Stimulated activated CD4-positive, alpha-beta T cell treated with anti-CD3 and anti-CD28 coated beads, Interleukin-2, amount 100 ng/mL, for 4 hours (primary cell): ENCODE results near the gene DECR2.
"Not testable (repeated sequence)": the region's sequence is repeated elsewhere in the genome, so short reads cannot be mapped to it uniquely, and the experiment has no call there.

Experiments
- DNase-seq: peaks from one replicate; pipeline ENCODE4 v3.0.0-alpha.2; 2020; ENCODE audit warnings: low read depth

Gene DECR2, protein sequence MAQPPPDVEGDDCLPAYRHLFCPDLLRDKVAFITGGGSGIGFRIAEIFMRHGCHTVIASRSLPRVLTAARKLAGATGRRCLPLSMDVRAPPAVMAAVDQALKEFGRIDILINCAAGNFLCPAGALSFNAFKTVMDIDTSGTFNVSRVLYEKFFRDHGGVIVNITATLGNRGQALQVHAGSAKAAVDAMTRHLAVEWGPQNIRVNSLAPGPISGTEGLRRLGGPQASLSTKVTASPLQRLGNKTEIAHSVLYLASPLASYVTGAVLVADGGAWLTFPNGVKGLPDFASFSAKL

DNA sequence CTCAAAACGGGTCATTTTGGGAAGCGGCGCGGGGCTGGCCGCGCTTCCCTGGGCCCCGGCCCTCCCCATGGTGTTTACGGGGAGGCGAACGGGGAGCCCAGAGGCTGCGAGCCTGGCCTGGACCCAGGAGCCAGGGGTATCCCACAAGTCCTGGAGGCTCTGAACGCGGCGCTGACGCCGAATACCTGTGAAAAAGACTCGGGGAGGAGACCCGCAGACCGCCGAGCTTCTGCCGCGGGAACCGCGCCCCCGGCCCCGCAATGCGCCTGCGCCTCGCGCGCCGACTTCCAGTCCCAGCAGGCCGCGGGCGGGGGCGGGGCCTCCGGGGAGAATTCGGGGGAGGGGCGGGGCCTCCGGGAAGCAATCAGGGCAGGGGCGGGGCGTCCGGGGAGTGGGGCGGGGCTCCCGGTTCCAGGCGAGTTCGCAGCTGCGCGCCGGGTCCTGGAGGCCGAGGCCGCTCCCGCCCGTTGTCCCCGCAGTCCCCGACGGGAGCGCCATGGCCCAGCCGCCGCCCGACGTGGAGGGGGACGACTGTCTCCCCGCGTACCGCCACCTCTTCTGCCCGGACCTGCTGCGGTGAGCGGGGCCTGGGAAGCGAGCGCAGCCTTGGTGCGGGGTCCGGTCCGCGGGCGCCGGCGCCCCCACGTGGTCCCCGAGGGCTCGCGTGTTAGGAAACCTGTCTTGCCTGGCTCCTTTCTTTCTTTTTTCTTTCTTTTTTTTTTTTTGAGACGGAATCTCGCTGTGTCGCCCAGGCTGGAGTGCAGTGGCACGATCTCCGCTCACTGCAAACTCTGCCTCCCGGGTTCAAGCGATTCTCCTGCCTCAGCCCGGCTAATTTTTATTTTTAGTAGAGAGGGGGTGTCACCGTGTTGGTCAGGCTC lies at the start of gene DECR2:
Gene DECR2 (plus strand): TSS at position 418 of the 881 bp plus-strand sequence. CDS start 79 bp downstream, at position 497.
- DNase-seq = peak; percentile 98

DNA sequence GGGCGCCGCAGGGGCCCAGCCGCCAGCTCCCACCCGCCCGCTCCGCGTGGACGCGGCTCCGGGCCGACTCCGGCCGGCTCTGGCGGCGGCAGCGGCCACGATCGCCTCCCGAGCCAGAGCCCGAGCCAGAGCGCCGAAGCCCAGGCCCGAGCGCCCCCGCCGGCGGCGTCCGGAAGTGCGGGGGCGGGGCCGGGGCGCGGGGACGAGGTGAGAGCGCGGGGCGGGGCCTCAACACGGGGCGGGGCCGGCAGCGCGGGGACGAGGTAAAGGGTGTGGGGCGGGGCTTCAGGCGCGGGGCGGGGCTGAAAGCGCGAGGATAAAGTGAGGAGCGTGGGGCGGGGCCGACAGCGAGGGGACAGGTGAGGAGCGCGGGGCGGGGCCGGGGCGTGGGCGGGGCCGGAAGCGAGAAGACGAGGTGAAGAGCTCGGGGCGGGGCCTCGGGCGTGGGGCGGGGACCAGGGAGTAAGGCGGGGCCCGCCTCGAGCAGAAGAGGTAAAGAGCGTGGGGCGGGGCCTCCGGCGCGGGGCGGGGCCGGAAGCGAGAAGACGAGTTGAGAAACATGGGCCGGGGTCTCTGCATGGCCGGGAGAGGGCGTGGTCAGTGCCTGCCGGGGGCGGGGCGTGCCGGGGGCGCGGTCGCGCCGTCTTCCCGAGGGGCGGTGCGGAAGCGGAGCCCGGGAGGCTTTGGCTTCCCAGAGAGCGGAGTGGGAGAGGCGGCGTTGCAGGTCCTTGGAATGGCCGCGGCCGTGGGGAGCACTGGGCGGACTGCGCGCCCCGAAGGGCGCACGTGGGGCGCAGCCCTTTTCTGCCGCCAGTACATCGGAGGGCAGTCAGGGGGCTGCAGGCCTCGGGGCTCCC lies 48.9 kb upstream of the DECR2 start, which contains the start of gene AXIN1:
Gene AXIN1 (minus strand): TSS at position 177 of the 857 bp plus-strand sequence. CDS start 5,698 bp downstream, outside the sequence.
- DNase-seq = peak; percentile 100

DNA sequence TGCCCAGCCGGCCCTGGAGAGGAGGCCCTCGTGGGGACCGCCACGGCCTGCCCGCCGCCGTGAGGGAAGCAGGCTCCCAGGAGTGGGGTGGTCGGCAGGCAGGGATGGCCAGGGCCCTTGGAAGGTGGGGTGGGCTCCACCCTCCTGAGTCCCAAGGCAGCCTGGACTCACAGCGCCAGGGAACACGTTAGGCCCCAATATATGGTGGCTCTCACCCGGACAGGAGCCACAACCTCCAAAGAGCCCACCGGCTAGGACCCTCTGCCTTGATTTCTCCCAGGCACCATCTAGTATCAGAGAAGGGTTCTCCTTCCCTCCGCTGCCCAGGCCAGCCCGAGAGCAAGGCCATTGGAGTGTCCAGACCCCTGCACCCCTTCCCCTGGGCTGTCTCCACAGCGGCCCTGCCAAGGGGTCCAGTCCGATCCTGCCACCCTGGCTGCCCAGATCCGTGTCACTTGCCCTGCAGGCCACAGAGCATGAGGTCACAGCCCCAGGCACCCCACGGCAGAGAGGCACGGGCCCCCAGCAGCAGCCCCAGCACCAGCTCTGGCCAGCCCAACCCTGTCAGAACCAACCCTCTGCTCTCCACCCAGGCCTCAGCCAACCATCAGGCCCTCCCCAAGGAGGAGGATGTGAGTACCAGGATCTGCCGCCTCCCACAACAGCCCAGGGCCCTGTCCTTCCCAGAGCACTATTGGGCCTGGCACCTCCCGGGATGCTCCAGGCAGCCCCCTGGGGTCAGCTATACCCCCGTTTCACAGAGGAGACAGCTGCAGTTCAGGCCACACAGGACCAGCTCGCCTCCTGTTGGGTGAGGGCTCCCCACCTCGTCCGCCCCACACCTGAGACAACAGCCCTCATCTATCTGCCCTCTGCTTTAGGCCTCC lies 48.0 kb upstream of the DECR2 start:
- DNase-seq = no peak

DNA sequence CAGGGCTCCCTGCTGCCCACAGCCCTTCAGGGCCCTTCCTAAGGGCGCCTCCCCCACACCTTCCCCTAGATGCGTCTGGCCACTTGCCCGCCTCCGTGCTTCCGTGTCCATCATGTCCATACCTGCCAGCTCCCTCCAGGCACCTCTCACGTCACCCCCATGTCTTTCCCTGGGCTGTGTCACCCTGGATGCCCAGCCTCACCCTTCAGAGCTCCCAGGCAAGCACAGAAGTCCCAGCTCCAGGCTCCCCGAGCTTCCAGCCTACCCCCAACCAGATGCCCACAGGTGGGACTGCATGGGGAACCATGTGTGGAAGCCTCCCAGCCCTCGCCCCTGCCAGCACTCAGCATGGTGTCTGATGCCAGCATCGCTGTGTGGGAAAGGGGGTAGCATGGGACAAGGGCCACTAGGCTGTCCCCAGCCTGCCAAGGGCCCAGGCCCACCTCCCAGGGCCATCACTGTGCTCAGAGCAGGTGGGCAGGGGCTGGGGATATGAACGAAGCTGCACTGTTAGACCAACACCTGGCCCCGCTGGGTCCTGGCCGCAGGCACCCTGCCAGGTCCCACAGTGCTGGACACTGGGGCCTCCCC lies 47.3 kb upstream of the DECR2 start:
- DNase-seq = no peak

DNA sequence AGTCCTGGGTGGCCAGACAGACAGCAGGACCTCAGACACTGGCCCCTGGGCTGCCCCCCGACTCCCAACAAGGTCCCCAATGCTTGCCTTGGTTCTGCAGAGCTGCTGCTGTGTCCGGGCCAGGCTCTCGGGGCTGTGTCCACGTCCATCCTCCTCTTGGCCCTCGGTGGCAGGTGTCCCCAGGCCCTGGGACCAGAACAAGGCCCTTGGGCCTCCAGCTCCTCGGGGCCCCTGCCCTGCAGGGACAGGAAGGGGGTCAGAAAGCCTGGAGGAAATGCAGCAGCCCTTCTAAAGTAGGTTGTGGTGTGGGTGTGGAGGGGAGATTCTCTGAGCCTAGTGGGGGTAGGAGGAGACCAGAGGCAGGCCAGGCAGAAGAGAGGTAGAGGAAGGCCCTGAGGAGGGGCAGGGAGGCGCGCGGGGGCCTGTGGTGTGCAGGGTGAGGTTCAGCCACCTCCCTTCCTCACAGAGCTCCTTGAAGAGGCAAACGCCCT lies 46.7 kb upstream of the DECR2 start:
- DNase-seq = no peak

DNA sequence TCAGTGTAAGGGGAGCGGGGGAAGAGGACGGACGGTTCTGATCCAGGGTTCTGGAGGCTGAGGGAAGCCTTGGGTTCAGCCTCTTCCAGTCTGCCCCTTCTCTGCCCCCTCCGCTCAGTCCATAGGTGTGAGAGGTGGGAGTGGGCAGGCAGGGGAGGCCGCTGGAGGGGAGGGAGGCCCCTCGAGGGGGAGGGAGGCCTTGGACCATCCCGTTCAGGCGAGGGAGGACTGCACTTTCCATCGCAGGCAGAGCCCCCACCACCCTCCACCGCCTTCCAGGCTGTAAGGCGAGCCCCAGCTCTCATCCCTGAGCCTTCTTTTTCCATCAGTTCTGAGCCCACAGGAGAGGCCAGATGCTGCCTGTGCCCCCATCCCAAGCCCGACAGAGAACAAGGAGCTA lies 44.9 kb upstream of the DECR2 start:
- DNase-seq = no peak

DNA sequence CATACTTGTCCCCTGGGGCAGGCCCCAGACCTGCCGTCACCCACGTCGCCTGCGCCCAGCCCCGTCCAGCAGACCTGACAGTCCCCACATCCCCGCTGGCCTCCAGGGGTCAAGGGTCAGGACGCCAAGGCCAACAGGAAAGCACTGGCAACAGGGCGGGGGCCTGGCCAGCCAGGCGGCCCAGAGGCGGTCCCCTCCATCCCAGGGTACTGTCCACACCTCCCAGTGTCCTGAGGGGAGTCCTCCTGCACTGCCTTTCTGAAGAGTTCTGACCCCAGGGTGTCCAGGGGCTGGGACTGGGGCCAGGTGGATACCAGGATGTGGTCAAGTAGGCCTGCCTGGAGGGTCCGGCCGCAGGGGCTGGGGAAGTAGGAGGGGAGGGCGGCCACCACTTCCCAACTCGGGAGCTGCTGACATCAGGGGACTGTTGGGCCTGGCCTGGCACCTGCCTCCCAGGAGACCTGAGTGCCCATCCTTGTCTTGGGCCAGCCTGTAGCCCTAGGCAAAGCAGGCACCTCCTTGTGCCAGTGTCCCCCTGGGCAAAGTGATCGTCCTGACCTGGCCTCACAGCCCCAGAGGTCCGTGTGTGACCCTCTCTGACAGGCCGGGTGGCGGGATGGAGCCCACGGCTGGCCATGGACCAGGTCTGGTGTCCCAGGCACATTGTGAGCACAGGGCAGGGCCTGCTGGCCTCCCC lies 42.5 kb upstream of the DECR2 start:
- no peak for DNase-seq

DNA sequence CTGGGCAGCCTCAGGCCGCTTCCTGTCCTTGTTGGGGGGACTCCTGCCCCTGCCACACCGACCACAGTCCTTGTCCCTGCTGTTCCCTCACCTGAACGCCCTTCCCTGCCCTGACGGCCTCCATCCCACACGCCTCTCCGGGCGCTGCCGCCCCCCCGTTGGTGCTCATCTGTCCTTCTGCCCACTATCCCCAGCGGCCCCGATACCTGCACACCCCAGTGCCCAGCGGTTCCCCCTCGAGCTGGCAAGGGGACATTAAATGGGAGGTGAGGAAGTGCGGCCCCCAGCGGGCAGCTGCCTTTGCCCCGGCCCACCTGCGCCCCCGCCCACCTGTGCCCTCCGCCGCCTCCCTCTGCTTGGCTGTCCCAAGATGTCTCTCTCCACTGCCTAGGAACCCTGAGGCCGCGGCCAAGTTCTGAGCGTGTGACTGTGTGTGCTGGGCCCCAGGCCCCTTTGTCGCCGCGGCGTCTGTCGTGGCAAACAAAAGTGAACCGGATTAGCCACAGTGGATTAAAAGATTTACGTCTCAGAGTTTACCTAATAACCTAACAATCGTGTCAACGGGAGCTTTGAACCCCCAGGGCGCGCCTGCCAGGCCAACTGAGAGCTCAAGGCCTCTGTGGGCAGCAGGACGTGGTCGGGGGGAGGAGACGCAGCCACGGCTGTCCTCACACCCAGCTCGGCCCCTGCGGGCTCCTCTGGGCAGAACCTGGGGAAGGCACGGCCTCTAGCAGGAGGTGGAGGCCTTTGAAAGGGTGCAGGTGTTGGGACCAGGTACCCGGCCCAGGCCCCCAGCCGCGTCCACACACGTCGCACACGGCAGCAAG lies 41.6 kb upstream of the DECR2 start:
- DNase-seq = no peak

DNA sequence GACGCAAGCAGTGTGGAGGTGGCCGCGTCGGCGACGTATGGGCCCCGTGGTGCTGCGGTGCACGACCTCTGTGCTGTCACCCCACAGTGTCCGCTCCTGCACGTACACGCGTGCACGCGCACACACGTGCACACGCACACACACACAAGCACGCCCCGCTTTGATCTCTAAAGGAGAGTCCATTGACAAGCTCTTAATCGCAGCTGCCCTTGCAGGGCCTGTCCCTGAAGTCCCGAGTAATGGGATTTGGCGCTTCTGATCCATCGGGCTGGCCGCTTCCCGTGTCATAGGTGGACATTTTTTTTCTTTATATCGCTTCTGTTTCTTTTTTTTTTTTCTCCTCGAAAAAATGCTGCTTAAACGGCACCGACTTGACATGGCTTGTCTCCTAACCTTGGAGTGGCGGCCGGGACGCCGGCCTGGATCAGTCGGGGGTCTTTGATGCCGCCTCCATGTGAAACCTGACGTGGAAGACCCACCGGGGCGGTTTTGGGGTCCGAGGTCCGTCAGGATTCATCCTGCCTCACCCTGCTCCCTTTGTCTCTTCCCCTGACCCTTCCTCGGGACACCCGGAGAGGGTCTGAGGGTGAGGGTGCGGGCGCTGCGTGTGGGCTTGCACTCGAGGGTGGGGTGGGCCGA lies 40.9 kb upstream of the DECR2 start:
- no peak for DNase-seq

DNA sequence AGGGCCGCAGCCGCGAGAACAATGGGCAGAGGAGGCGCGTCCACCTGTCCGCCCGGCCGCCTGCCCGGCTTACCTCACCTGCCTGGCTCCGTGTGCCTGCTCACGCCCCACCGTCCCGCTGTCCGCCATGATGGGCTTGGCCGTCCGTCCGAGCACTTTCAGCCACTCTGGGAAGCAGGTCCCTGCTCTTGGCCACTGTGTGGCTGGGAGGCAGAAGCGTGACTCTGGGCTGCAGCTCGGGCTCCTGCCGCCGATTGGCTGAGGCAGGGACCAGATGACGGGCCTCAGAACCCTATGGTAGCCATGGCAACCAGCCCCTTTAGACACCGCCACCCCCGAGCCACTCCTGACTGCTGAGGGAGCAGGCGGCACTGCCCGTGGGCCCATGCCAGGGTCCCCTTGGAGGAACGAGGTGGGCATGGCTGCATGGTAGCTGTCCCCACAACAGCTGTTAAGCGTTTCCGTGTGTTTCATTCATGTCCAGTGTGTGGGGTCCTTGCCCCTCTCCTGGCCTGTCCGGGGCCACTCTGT lies 40.3 kb upstream of the DECR2 start:
- DNase-seq = no peak

DNA sequence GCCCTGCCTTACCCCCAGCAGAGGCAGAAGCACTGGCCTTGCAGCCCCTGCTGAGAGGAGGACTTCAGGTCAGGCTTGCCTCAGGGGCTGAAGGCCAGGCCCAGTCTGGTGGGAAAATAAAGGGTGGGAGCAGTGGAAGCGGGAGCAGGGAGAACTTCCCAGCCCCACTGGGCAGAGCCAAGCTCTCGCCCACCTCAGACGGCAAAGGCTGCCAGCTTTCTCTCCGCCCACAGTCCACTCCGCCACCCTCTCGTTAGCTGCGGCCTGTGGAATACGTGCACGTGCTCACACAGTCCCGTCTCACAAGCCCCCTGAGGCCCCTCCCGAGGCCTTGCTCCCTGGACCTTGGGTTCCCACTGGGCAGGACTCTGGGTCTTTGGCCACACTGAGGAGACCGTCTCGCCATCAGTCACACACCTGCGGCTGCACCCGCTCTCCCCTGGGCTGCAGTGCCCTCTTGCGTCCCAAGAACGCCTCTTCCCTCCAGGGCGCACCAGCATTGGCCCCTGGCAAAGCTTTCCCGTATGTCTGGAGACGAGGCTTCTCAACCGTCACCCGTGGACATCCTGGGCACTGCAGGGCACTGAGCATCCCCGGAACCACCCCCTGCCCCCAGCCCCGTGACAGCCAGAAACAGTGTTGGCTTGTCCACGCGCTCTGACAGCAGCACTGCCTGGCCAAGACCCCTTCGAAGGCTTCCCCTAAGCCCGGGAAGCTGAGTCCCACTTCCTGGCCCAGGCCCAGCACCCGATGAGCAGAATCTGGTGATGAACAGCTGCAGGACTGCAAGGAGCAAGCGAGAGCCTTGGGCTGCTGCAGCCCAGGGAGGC lies 39.6 kb upstream of the DECR2 start:
- DNase-seq = peak; percentile 59

DNA sequence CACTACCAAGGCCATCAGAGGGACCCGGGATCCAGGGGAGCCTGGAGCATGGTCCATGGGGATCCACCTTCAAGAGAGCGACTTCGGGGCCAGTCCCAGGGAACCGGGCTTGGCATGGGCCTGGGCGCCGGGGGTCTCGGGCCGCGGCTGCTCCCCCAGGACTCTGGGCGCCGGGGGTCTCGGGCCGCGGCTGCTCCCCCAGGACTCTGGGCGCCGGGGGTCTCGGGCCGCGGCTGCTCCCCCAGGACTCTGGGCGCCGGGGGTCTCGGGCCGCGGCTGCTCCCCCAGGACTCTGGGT lies 39.0 kb upstream of the DECR2 start:
- DNase-seq = not testable (repeated sequence)

DNA sequence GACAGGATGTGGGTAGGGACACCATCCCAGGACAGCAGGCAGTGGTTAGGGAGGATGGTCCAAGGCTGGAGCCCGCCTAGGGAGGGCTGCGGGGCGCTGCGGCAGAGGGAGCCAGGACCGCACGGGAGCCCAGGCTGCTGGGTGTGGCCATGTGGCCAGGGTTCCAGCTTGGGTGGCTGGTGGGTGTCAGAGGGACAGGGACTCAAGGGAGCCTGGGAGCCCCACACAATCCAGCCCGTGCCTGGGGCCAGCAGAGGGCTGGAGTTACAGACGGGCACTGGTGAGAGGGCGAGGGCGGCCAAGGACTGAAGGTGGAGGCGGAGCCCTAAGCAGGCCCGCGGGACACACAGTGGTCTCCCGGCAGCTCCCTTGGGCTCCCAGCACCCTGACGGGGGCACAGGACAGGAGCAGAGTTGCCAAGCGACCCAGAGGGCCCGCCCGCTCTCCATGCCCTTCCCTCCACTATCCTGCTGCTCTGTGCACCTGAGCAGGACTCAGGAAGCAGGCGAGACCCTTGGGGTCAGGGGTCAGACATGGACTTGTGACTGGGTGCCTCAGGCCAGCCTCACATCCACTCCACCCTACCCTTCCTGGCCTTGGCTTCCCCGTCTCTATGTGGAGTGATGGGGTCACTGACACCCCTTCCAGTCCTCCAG lies 38.4 kb upstream of the DECR2 start:
- DNase-seq = no peak

DNA sequence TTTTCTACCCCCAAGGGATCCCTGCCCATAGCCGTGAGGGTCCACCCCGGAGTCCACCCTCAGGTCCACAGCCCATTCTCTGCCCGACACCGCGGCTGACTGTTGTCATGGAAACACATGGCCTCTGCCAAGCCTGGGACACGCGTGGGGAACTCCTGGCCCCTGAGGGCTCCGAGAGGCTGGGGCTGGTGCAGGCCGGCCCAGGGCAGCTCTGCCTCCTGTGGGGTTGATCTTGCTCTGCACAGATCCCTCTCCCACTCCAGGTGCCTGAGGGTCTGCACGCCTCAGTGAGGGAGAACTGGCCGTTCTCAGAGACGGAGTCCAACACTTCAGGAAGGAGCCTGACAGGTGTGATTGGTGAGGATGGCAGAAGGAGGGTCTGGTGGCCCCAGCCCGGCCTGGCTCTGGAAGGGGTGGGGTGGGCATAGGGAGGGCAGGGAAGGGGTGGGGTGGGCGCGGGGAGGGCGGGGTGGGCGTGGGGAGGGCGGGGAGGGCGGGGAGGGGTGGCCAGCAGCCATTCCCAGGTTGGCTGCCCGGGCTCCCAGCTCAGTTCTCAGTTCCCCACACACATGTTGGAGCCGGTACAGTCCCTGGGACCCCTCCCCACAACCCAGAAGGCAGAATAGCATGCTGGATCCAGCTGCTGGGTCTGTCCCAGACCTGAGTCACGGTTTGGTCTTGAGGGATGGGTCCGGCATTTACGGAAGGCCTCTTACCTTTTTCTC lies 37.8 kb upstream of the DECR2 start:
- DNase-seq = no peak

DNA sequence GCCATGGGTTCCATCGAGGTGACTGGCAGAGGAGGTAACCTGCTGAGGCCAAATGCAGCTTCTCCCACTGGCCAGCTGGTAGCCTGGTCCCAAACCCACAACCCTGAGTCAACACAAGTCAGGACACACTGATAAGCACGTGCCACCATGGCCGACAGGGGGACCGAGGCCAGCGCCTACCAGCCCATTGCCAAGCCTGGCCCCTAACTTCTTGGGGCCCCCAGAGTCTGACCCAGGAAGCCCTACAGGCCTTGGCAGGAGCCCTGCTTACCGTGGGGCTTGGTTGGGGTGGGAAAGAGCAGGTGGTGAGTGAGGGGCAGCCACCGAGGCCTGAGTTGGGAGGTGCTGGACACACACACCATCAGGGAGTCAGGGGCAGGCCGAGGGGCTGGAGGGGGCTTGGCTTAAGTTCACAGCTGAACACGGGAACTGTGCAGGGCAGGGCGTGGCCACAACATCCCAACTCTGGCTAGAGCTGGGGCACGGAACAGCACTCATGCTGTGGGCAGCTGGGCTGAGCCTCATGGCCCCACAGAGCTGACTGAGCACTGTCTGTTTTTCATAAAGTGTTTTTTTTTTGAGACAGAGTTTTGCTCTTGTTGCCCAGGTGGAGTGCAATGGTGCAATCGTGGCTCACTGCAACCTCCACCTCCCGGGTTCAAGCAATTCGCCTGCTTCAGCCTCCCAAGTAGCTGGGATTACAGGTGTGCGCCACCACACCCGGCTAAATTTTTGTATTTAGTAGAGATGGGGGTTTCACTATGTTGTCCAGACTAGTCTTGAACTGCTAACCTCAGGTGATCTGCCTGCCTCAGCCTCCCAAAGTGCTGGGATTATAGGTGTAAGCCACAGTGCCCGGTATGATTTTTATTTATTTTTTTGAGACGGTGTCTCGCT lies 36.8 kb upstream of the DECR2 start:
- no peak for DNase-seq
